ENCODE data around the gene DALRD3.

DNA sequence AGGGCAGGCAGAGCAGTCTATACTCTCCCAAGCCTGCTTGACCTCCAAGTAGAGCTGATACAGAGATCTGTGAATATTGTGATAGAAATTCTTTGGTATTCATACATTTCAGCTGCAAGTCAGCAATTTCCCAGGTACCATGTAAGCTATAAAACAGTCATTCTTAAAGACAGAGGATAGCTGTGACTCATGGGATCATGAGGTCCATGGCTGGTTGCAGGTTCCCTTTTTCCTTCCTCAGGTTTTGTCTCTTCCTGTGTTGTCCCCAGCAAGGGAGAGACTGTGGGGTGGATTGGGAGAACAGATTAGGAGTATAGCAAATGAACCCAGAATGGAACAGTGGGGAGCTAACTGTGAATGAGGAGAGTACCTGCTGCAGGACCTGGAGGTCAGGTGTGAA, 33.7 kb downstream of the DALRD3 start:
- TF ChIP-seq, protein P1, sequence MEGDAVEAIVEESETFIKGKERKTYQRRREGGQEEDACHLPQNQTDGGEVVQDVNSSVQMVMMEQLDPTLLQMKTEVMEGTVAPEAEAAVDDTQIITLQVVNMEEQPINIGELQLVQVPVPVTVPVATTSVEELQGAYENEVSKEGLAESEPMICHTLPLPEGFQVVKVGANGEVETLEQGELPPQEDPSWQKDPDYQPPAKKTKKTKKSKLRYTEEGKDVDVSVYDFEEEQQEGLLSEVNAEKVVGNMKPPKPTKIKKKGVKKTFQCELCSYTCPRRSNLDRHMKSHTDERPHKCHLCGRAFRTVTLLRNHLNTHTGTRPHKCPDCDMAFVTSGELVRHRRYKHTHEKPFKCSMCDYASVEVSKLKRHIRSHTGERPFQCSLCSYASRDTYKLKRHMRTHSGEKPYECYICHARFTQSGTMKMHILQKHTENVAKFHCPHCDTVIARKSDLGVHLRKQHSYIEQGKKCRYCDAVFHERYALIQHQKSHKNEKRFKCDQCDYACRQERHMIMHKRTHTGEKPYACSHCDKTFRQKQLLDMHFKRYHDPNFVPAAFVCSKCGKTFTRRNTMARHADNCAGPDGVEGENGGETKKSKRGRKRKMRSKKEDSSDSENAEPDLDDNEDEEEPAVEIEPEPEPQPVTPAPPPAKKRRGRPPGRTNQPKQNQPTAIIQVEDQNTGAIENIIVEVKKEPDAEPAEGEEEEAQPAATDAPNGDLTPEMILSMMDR (conservative IDR thresholded peaks at IDR 0.05): no peak
- TF ChIP-seq ZFX (IDR thresholded peaks at IDR 0.05): no peak
